ENCODE measurements around the gene CBARP.

DNA sequence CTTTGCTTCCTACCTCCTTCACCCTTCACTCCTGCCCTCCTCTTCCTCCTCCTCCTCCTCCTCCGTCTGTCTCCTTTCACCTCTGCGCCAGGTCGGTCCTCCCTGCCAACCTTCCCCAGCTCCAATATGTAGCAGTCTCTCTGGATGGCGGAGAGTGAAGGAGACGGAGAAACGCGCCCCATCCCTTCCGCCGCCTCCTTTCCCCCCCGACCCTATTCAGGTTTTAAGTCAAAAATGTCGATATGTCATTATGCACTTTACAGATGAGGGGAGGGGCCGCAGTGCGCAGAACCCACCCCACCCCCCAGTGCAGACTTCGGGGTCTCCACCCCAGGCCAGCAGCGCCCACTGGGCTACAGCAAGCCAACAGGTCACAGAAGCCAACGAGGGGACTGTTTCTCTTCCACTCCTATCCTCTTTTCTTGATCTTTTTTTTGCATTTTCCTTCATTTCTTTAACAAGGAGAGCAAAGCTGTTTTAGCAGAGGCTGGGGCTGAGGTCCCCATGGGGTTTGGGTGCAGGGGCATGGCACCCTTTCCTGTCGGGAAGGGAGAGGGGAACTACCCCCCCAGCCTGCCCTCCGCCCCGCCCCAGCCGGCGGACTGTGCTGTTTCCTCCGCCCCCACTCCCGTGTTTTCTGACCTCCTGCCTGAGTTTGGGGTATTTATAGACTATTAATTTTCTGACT, 19.8 kb upstream of the CBARP start:
- TF ChIP-seq ZNF274 (IDR thresholded peaks at IDR 0.05; ENCODE audit: low read depth, low read length) (no peak), YY1 (IDR thresholded peaks at IDR 0.05; ENCODE audit: insufficient read depth, insufficient read length) (no peak), SUZ12 (IDR thresholded peaks at IDR 0.05; ENCODE audit: extremely low read depth, insufficient read depth, insufficient read length) (no peak)

Data from NT2/D1 (cell line).